Stomach (tissue), 9 donors: ENCODE data around the gene PSME1. TPM values are rescaled to one million over a fixed set of nuclear protein-coding genes. Genes with fewer than 3 reads are reported as not detected.

ENCODE experiments used
- DNase-seq, 2 donors: peaks; one replicate each; pipeline versions ENCODE4 v3.0.0 to v3.0.0-alpha.2; 2013 to 2019
- H3K27ac ChIP-seq, 5 donors: fragments of 200-600 bp in 4 of 5; sonication (generic) in 4 of 5; one replicate each; pipeline ENCODE4 v1.5.1; 2013 to 2019; ENCODE audit warnings: mild to moderate bottlenecking in 1 of 5, moderate library complexity in 1 of 5
- H3K27me3 ChIP-seq, 3 donors: fragments of 200-600 bp; sonication (generic); one replicate each; pipeline ENCODE4 v1.5.1; 2017 to 2019; ENCODE audit warnings: mixed run types in 1 of 3
- H3K36me3 ChIP-seq, 4 donors: fragments of 200-600 bp; sonication (generic); 1 replicate in 3 of 4; 2 replicates in 1 of 4; pipeline ENCODE4 v1.5.1; 2016 to 2019
- H3K4me1 ChIP-seq, 4 donors: fragments of 200-600 bp; sonication (generic); one replicate each; pipeline ENCODE4 v1.5.1; 2016 to 2019
- H3K4me3 ChIP-seq, 4 donors: fragments of 200-600 bp; sonication (generic) in 3 of 4; one replicate each; pipeline ENCODE4 v1.5.1; 2016 to 2019; ENCODE audit warnings: mild to moderate bottlenecking in 1 of 4
- H3K9me3 ChIP-seq, 4 donors: fragments of 200-600 bp; sonication (generic); one replicate each; pipeline ENCODE4 v1.5.1; 2016 to 2019
- EP300 ChIP-seq: sonication (generic); formaldehyde crosslinking; IDR thresholded peaks from one replicate; pipeline ENCODE4 v1.6.1; 2017; ENCODE audit warnings: antibody characterized with exemption
- POLR2A ChIP-seq, 4 donors: fragments of 450-650 bp; IDR thresholded peaks; one replicate each; pipeline ENCODE4 v1.6.1; 2016; ENCODE audit warnings: antibody characterized with exemption in 4 of 4, control low read depth in 2 of 4, mild to moderate bottlenecking in 1 of 4, moderate library complexity in 1 of 4
- POLR2AphosphoS5 ChIP-seq, 3 donors: sonication (generic); formaldehyde crosslinking; IDR thresholded peaks; one replicate each; pipeline ENCODE4 v1.6.1; 2016; ENCODE audit warnings: antibody characterized with exemption in 3 of 3
- WGBS, 5 donors: extraction: QIAGEN DNeasy Blood & Tissue Kit in 3 of 5; methylation state at CpG; one replicate each; pipeline versions ENCODE4 v1.1.5 to v1.1.7; 2013 to 2018; 5-methylcytosine and 5-hydroxymethylcytosine counted together
- intact Hi-C: fragments of 100-400 bp; cut with DNase I; formaldehyde crosslinking; loops from one replicate; pipeline ENCODE4 v1.15.1; 2023; ENCODE audit warnings: low total_unique reads
- polyA plus RNA-seq, 3 donors: library from polyadenylated mRNA; stranded (reverse); fragments of 200-250 nt; gene quantifications; one replicate each; pipeline ENCODE4 v1.2.3, GENCODE V29; 2013
- total RNA-seq, 5 donors: library from RNA; depleted of rRNA; stranded (reverse); fragments of >200 nt; gene quantifications; one replicate each; pipeline versions ENCODE4 v1.1.0 to v1.2.3, GENCODE V29; 2014 to 2016
- TF ChIP-seq, protein P1 (sequence below), 7 experiments: fragments of 450-650 bp in 4 of 7; fragments of 200-600 bp in 3 of 7; sonication (generic) in 3 of 7; IDR thresholded peaks; one replicate each; pipeline ENCODE4 v1.5.1; 2016 to 2019; ENCODE audit warnings: antibody characterized with exemption in 7 of 7, control low read depth in 2 of 7, mild to moderate bottlenecking in 1 of 7
- donor health status: healthy with polysubstance abuse.
- donor health status: Bipolar disorder and iron deficiency.
- donor health status: healthy.

PSME1 gene
- total and polyA plus RNA-seq, 8 donors = 38.5 to 322 (median 114) TPM

DNA sequence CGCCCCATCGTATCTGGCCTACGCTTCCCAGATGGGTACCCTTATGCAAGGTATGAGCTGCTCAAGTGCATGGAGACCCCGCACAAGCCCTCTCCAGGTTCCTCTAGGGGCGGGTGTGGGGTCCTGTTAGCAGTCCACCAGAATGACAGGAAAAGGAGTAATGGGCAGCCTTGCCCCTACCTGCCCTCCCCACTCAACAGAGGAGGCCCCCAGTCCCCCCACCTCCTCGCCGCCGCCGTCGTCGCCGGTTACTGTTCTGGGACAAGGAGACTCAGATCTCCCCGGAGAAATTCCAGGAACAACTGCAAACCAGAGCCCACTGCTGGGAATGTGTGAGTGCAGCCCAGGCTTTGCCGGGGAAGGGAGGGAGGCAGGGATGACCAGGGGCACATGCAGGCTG lies 41.9 kb downstream of the PSME1 start:
- H3K4me1 ChIP-seq = peaks cover 0 to 10% (median 6%) of the 10 kb centered on the region in 4 donors
- DNase-seq = no peak
- no peaks in the 10 kb centered on the region for H3K9me3 ChIP-seq
- H3K27me3 ChIP-seq = no peaks in the 10 kb centered on the region
- TF ChIP-seq, protein P1, sequence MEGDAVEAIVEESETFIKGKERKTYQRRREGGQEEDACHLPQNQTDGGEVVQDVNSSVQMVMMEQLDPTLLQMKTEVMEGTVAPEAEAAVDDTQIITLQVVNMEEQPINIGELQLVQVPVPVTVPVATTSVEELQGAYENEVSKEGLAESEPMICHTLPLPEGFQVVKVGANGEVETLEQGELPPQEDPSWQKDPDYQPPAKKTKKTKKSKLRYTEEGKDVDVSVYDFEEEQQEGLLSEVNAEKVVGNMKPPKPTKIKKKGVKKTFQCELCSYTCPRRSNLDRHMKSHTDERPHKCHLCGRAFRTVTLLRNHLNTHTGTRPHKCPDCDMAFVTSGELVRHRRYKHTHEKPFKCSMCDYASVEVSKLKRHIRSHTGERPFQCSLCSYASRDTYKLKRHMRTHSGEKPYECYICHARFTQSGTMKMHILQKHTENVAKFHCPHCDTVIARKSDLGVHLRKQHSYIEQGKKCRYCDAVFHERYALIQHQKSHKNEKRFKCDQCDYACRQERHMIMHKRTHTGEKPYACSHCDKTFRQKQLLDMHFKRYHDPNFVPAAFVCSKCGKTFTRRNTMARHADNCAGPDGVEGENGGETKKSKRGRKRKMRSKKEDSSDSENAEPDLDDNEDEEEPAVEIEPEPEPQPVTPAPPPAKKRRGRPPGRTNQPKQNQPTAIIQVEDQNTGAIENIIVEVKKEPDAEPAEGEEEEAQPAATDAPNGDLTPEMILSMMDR (IDR thresholded peaks at IDR 0.05) = no peak
- TF ChIP-seq EP300 (no peak), POLR2AphosphoS5 (IDR thresholded peaks at IDR 0.05) (no peak)
- intact Hi-C loops = no loop called here
- H3K27ac ChIP-seq = no peak overlapping the region
- no peak overlapping the region for H3K4me3 ChIP-seq
- WGBS, 5 donors = 90 to 93% (median 92%) methylated on average over 12 to 14 of the region's 14 CpGs
- peaks cover 47 to 99% (median 94%) of the 10 kb centered on the region in 4 donors for H3K36me3 ChIP-seq

DNA sequence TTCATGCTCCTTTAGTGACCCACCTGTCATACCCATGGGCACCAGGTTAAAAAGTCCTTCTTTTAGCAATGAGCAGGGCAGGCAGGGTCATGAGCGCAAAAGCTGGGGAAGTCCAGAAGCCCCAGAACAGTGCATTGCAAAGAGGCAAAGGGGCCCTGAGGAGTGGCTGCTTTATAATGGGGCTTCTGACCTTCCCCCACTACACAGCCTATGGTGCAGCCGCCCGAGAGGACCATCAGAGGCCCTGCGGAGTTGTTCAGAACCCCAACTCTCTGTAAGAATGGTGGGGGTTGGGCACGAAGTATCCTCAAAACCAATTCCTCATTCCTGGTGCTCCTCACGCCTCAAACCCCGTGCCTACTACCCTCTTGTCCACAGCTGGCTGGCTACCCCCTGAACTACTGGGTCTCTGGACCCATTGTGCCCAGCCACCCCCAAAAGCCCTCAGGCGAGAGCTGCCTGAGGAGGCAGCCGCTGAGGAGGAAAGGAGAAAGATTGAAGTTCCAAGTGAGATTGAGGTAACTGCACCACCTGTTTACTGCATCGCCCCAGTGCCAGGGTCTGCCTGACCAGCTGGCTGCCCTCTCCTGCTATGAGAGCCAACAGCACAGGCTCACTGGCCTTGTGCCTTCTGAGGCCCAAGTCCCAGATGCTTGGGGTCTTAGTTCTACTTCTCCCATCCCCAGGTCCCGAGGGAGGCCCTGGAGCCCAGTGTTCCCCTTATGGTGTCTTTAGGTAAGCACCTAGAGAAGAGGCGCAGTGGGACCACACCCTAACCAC lies 42.6 kb downstream of the PSME1 start:
- H3K9me3 ChIP-seq = no peaks in the 10 kb centered on the region
- H3K4me3 ChIP-seq = no peak overlapping the region
- H3K27me3 ChIP-seq = no peaks in the 10 kb centered on the region
- TF ChIP-seq POLR2A (IDR thresholded peaks at IDR 0.05) (no peak), EP300 (no peak), POLR2AphosphoS5 (IDR thresholded peaks at IDR 0.05) (no peak)
- TF ChIP-seq, protein P1 (IDR thresholded peaks at IDR 0.05) = no peak
- H3K36me3 ChIP-seq = peaks cover 54 to 100% (median 99%) of the 10 kb centered on the region in 4 donors
- no peak for DNase-seq
- peaks cover 0 to 6% (median 2%) of the 10 kb centered on the region in 4 donors for H3K4me1 ChIP-seq
- H3K27ac ChIP-seq = peak overlapping the region in 2 of 5 donors; percentile 67 to 75
- intact Hi-C loops = no loop called here
- 83 to 93% (median 86%) methylated on average over 12 of the region's 12 CpGs for WGBS, 5 donors

DNA sequence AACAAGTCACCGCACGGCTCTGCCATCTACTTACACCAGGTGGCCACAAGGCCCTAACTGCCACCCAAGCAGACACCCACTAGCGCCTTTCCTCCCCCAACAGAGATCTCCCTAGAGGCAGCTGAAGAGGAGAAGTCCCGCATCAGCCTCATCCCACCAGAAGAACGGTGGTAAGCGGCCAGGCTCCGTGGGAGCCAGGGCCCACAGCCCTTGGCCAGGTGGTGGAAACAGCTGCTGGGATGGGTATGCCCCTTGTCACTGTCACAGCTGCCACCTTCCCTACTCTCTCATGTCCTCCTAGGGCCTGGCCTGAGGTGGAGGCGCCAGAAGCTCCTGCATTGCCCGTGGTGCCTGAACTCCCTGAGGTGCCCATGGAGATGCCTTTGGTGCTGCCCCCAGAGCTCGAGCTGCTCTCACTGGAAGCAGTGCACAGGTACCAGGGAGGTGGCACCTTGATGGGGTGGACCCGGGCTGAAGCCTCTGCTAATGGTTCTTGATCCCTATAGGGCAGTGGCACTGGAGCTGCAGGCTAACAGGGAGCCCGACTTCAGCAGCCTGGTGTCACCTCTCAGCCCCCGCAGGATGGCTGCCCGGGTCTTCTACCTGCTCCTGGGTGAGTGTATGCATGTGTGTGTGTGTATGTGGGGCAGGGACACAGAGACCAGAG lies 43.4 kb downstream of the PSME1 start:
- intact Hi-C loops = no loop called here
- peak overlapping the region in 4 of 5 donors; percentile 63 to 75 (median 68) for H3K27ac ChIP-seq
- peaks cover 62 to 100% (median 100%) of the 10 kb centered on the region in 4 donors for H3K36me3 ChIP-seq
- no peaks in the 10 kb centered on the region for H3K27me3 ChIP-seq
- H3K4me3 ChIP-seq = no peak overlapping the region
- no peaks in the 10 kb centered on the region for H3K9me3 ChIP-seq
- no peak for TF ChIP-seq POLR2A (IDR thresholded peaks at IDR 0.05)
- TF ChIP-seq POLR2AphosphoS5 (IDR thresholded peaks at IDR 0.05) = no peak
- no peak for TF ChIP-seq EP300
- TF ChIP-seq, protein P1 (IDR thresholded peaks at IDR 0.05) = no peak
- WGBS, 5 donors = 74 to 85% (median 82%) methylated on average over 12 to 14 of the region's 14 CpGs
- peaks cover 0 to 6% (median 0%) of the 10 kb centered on the region in 4 donors for H3K4me1 ChIP-seq
- DNase-seq = no peak

DNA sequence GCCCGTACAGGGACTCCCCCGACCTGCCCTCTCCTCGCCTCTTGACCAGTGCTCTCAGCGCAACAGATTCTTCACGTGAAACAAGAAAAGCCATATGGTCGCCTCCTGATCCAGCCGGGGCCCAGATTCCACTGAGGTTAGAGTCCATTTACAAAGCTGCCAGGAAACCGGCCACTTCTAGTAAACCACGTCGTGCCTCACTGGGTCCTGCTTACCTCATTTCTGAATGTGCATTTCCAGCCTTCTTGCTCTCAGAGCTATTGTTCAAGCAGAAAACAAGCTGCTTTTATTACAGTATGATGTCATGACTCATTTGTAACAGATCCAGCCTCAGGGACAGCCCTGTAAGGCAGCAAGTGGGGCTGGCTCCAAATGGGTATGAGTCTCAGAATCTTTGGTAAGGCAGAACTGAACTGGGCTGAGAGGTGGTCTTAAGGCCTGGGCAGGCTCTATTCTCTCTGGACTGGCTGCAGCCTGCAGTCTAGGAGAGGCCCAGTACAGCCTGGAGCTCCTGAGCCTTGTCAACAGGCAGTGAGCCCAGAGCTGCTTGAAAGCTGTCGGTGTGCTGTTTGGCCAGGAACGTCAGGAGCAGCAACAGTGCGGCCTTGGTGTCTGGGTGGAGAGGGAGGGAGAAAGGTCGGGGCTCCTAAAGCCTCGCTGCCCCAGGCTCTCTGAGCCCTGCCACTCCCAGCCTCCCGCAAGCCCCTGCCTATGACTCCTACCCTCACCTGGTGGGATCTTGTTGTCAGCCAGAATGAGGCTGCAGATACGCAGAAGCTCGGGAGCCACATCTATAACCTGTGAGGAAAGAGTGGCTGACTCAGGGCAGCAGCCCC lies 44.2 kb downstream of the PSME1 start:
- no peak overlapping the region for H3K4me3 ChIP-seq
- intact Hi-C loops = no loop called here
- H3K4me1 ChIP-seq = peaks cover 0 to 6% (median 0%) of the 10 kb centered on the region in 4 donors
- DNase-seq = peak in 1 of 2 donors; percentile 43
- no peak for TF ChIP-seq EP300
- no peak for TF ChIP-seq POLR2A (IDR thresholded peaks at IDR 0.05)
- TF ChIP-seq POLR2AphosphoS5 (IDR thresholded peaks at IDR 0.05) = peak in 1 of 3 donors; percentile 43
- H3K27me3 ChIP-seq = no peaks in the 10 kb centered on the region
- H3K36me3 ChIP-seq = peaks cover 67 to 100% (median 100%) of the 10 kb centered on the region in 4 donors
- peak overlapping the region; percentile 39 to 75 (median 67) for H3K27ac ChIP-seq
- no peaks in the 10 kb centered on the region for H3K9me3 ChIP-seq
- WGBS, 5 donors = 57 to 69% (median 67%) methylated on average over 17 to 18 of the region's 18 CpGs
